Heart right ventricle (tissue), 16 donors: ENCODE results near the gene HES7. TPM values are rescaled to one million over a fixed set of nuclear protein-coding genes. Genes with fewer than 3 reads are reported as not detected.

Experiments
- ATAC-seq, 8 donors: fragments of 200-7000 bp; cut with Tn5 transposase; one replicate each; pipeline ENCODE4 v1.9.1; 2020; ENCODE audit warnings: mild to moderate bottlenecking in 8 of 8, moderate library complexity in 8 of 8, moderate number of reproducible peaks in 1 of 8
- DNase-seq, 2 donors: peaks; one replicate each; pipeline ENCODE4 v3.0.0-alpha.2; 2020
- H3K27ac ChIP-seq, 10 donors: fragments of 200-600 bp; sonication (generic) in 2 of 10; one replicate each; pipeline versions ENCODE4 v1.5.0 to v1.8.0; 2020 to 2022; ENCODE audit warnings: mild to moderate bottlenecking in 3 of 10
- H3K27me3 ChIP-seq, 7 donors: fragments of 200-600 bp; one replicate each; pipeline ENCODE4 v1.8.0; 2021 to 2022; ENCODE audit warnings: mild to moderate bottlenecking in 2 of 7
- H3K36me3 ChIP-seq, 9 donors: fragments of 200-600 bp; sonication (generic) in 1 of 9; one replicate each; pipeline versions ENCODE4 v1.5.0 to v1.8.0; 2020 to 2022; ENCODE audit warnings: mild to moderate bottlenecking in 2 of 9
- H3K4me1 ChIP-seq, 9 donors: fragments of 200-600 bp; sonication (generic) in 1 of 9; one replicate each; pipeline versions ENCODE4 v1.5.0 to v1.8.0; 2020 to 2022; ENCODE audit warnings: mild to moderate bottlenecking in 4 of 9
- H3K4me3 ChIP-seq, 10 donors: fragments of 200-600 bp; sonication (generic) in 2 of 10; one replicate each; pipeline versions ENCODE4 v1.5.0 to v1.8.0; 2020 to 2022; ENCODE audit warnings: mild to moderate bottlenecking in 7 of 10, moderate library complexity in 2 of 10
- H3K9me3 ChIP-seq, 11 donors: fragments of 200-600 bp in 10 of 11; sonication (generic) in 2 of 11; one replicate each; pipeline versions ENCODE4 v1.5.0 to v1.8.0; 2013 to 2022; ENCODE audit warnings: mild to moderate bottlenecking in 2 of 11, control low read depth in 1 of 11, moderate library complexity in 1 of 11
- CTCF ChIP-seq, 9 donors: fragments of 200-600 bp; sonication (generic) in 2 of 9; IDR thresholded peaks; one replicate each; pipeline versions ENCODE4 v1.5.0 to v1.8.0; 2021 to 2022; ENCODE audit warnings: antibody characterized with exemption in 9 of 9, mild to moderate bottlenecking in 5 of 9, moderate library complexity in 1 of 9
- WGBS, 2 donors: extraction: QIAGEN DNeasy Blood & Tissue Kit; methylation state at CpG; one replicate each; pipeline ENCODE4 v1.1.7; 2013; ENCODE audit warnings: inconsistent platforms in 1 of 2; 5-methylcytosine and 5-hydroxymethylcytosine counted together
- intact Hi-C, 10 donors: fragments of 100-400 bp; cut with DNase I; formaldehyde crosslinking; loops; one replicate each; pipeline versions ENCODE4 v1.11.1 to v1.14.2; 2022
- polyA plus RNA-seq, 2 donors: library from polyadenylated mRNA; stranded (reverse); fragments of 200-250 nt; gene quantifications; one replicate each; pipeline ENCODE4 v1.2.3, GENCODE V29; 2013
- total RNA-seq, 10 donors: library from RNA; stranded (reverse); fragmentation: NEBNext Ultra II Directional in 3 of 10; extraction: Animal tissue kit (Norgen Biotek cat#: 25700) in 3 of 10; gene quantifications; one replicate each; pipeline versions ENCODE4 v1.2.1 to v1.2.4, GENCODE V29; 2021 to 2023
- donor health status: Arrhythmogenic right ventricular cardiomyopathy.
- donor health status: ischemic (EF 13 %, LVEDD 7.1; RV severe dilation, severe dysfunction).
- donor health status: healthy with polysubstance abuse.
- donor health status: DM: no; HTN: yes; CAD: no.
- donor health status: DM: no; HTN: no; CAD: no.
- donor health status: ischemic (EF 25% LVEDD 6.9; RV normal size, moderate dysfunction).
- donor health status: ischemic (EF 25% LVEDD 5.7; RV mildly dilated, moderate dysfunction).
- donor health status: healthy.
- donor health status: DM: yes; HTN: yes; CAD: no.
- donor health status: Ischemic cardiomyopathy.
- donor health status: ischemic (EF 35%, LVEDD 5.7; RV mildly dilated, moderate dysfunction).
- donor health status: nonischemic (EF 11% LVEDD 7.7; RV severe dilation, severe dysfunction).
- donor health status: DM: yes; HTN: yes; CAD: no.
- donor health status: PGD.
- donor health status: ischemic (EF 29% LVEDD 5.4; RV normal size, mild dysfunction).
- donor health status: nonischemic (EF 23%, LVEDD 6.1; RV moderate dilation, normal function).

HES7 gene
- total and polyA plus RNA-seq, 12 donors: 0.17 to 1.5 (median 0.42) TPM; not detected in 5

- intact Hi-C loops: loop anchor here in 7 of 10 donors (5.0 to 10.0 kb wide), 4 partner anchors 34 to 102 kb away; partner anchors contain the start of gene VAMP2 (in 2 of the 7)
- peaks cover 0 to 76% (median 10%) of the 10 kb centered on the region in 7 donors for H3K27me3 ChIP-seq
- no peak for TF ChIP-seq CTCF (IDR thresholded peaks at IDR 0.05)
- H3K4me1 ChIP-seq: peaks cover 27 to 92% (median 78%) of the 10 kb centered on the region in 9 donors
- no peaks in the 10 kb centered on the region for H3K9me3 ChIP-seq
- H3K36me3 ChIP-seq: no peaks in the 10 kb centered on the region
- peak in 1 of 2 donors; percentile 25 for DNase-seq
- peak overlapping the region; percentile 11 to 91 (median 64) for H3K4me3 ChIP-seq
- peak overlapping the region in 5 of 10 donors; percentile 5 to 26 (median 10) for H3K27ac ChIP-seq
- no peak for ATAC-seq
- WGBS, 2 donors: 0 to 1% methylated on average over 54 to 55 of the region's 55 CpGs
Observed at GRCh38 chr17:8122924-8123694, 797 bp downstream of the HES7 start.

DNA sequence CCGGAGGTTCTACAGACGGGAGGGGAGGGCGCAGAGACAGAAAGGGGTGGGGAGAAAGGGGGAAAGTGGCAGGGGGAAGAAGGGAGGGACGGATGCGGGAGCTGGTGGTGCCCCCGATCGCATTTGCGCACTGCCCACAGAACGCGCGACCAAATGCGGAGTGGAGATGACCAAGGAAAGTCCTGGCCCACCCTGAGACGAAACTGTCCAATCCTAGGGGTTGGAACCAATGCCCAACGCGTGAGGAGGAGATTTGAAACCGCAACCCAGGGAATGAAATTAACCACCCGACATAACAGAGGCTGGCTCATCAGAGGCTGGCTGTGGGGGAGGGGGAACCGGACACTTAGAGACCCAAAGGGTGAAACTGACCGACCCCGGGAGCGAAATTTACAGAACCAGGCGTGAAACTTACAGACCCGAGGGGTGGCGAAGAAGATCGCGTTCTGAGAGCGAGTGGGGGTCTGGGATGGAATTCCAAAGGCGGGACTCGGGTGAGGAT is 1.4 kb downstream of the HES7 start:
- no peaks in the 10 kb centered on the region for H3K9me3 ChIP-seq
- peaks cover 0 to 76% (median 12%) of the 10 kb centered on the region in 7 donors for H3K27me3 ChIP-seq
- 1% methylated on average over 29 of the region's 29 CpGs for WGBS, 2 donors
- H3K27ac ChIP-seq: peak overlapping the region in 4 of 10 donors; percentile 10 to 50 (median 32)
- intact Hi-C loops: loop anchor here in 7 of 10 donors (5.0 to 10.0 kb wide), 4 partner anchors 35 to 102 kb away; partner anchors contain the start of gene VAMP2 (in 2 of the 7)
- H3K4me1 ChIP-seq: peaks cover 32 to 97% (median 83%) of the 10 kb centered on the region in 9 donors
- ATAC-seq (no peak), DNase-seq (peak in 1 of 2 donors; percentile 24)
- peak overlapping the region; percentile 11 to 91 (median 64) for H3K4me3 ChIP-seq
- no peak for TF ChIP-seq CTCF (IDR thresholded peaks at IDR 0.05)
- no peaks in the 10 kb centered on the region for H3K36me3 ChIP-seq

- H3K9me3 ChIP-seq: no peaks in the 10 kb centered on the region
- DNase-seq (peak; percentile 45 to 59), ATAC-seq (peak in 6 of 8 donors; percentile 12 to 54 (median 17))
- H3K36me3 ChIP-seq: no peaks in the 10 kb centered on the region
- H3K4me3 ChIP-seq: peak overlapping the region; percentile 11 to 91 (median 64)
- 0 to 1% methylated on average over 65 to 76 of the region's 76 CpGs for WGBS, 2 donors
- intact Hi-C loops: loop anchor here in 8 of 10 donors (2.0 to 10.0 kb wide), 5 partner anchors 35 to 103 kb away; partner anchors contain the start of gene VAMP2 (in 2 of the 8)
- H3K27me3 ChIP-seq: peaks cover 0 to 78% (median 18%) of the 10 kb centered on the region in 7 donors
- peaks cover 32 to 95% (median 79%) of the 10 kb centered on the region in 9 donors for H3K4me1 ChIP-seq
- peak overlapping the region in 4 of 10 donors; percentile 26 to 60 (median 44) for H3K27ac ChIP-seq
- peak in 8 of 9 donors; percentile 39 to 74 (median 57) for TF ChIP-seq CTCF (IDR thresholded peaks at IDR 0.05)
Observed at GRCh38 chr17:8121681-8122421, 2.1 kb downstream of the HES7 start.

DNA sequence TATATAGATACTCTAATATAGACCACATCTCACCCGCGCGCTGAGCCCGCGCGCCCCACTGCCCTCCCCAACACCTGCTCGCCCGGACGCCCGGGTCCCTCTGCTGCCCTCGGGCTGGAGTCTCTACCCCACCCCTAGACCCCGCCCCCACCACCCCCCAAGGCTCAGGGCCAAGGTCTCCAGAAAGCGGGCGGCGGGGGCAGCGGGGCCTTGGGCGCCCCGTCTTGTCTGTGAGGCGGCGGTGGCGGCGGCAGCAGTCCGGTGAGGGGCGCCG is 2.6 kb downstream of the HES7 start:
- Histone ChIP-seq H3K9me3 (no peaks in the 10 kb centered on the region), H3K4me1 (peaks cover 32 to 92% (median 77%) of the 10 kb centered on the region in 9 donors), H3K36me3 (no peaks in the 10 kb centered on the region), H3K27ac (peak overlapping the region in 3 of 10 donors; percentile 37 to 60 (median 50)), H3K27me3 (peaks cover 0 to 78% (median 23%) of the 10 kb centered on the region in 7 donors), H3K4me3 (peak overlapping the region; percentile 11 to 91 (median 64))
- no peak for DNase-seq
- ATAC-seq: peak in 1 of 8 donors; percentile 0
- WGBS, 2 donors: 0% methylated on average over 24 to 25 of the region's 25 CpGs
- intact Hi-C loops: loop anchor here in 8 of 10 donors (2.0 to 10.0 kb wide), 5 partner anchors 36 to 103 kb away; partner anchors contain the start of gene VAMP2 (in 2 of the 8)
- no peak for TF ChIP-seq CTCF (IDR thresholded peaks at IDR 0.05)
